ENCODE data around the gene G6PD.
A peak's percentile ranks its signal among the peaks of the same experiment; 100 is the strongest.
"Not testable (repeated sequence)": the region's sequence is repeated elsewhere in the genome, so short reads cannot be mapped to it uniquely, and the experiment has no call there.

Gene G6PD

GRCh38 chrX:154546354-154547244, at the start of gene G6PD:
Gene G6PD (minus strand): TSS chrX:154546846. CDS start chrX:154546155, 691 bp downstream.
- POLR2A ChIA-PET = no interaction called here
- DNase-seq (ENCODE audit: extremely low spot score) = peak; percentile 88

GRCh38 chrX:154595559-154596249, 49.1 kb upstream of the G6PD start:
- CTCF ChIA-PET = no interaction called here
- DNase-seq (ENCODE audit: extremely low spot score) = no peak
- no peak for TF ChIP-seq CTCF (IDR thresholded peaks at IDR 0.05; ENCODE audit: control extremely low read depth, extremely low read depth, low read depth, missing control alignments)
- POLR2A ChIA-PET = no interaction called here

More at GRCh38 chrX:154546354-154547244, at the start of gene G6PD:
- CTCF ChIA-PET = interaction anchor here (1.7 kb wide), 1 partner anchor 19 kb away, joined by 5 read pairs; no protein-coding TSS in a partner anchor
- no peak for TF ChIP-seq CTCF (IDR thresholded peaks at IDR 0.05; ENCODE audit: control extremely low read depth, extremely low read depth, low read depth, missing control alignments)

GRCh38 chrX:154594491-154594890, 47.8 kb upstream of the G6PD start:
- DNase-seq (ENCODE audit: extremely low spot score) = no peak
- TF ChIP-seq CTCF (IDR thresholded peaks at IDR 0.05; ENCODE audit: control extremely low read depth, extremely low read depth, low read depth, missing control alignments) = no peak
- CTCF ChIA-PET = no interaction called here
- POLR2A ChIA-PET = no interaction called here

GRCh38 chrX:154593201-154593600, 46.6 kb upstream of the G6PD start:
- ChIA-PET POLR2A (no interaction called here), CTCF (no interaction called here)
- no peak for TF ChIP-seq CTCF (IDR thresholded peaks at IDR 0.05; ENCODE audit: control extremely low read depth, extremely low read depth, low read depth, missing control alignments)
- no peak for DNase-seq (ENCODE audit: extremely low spot score)

- POLR2A ChIA-PET = no interaction called here
- no peak for DNase-seq (ENCODE audit: extremely low spot score)
- TF ChIP-seq CTCF (IDR thresholded peaks at IDR 0.05; ENCODE audit: control extremely low read depth, extremely low read depth, low read depth, missing control alignments) = no peak
- CTCF ChIA-PET = no interaction called here
Measured at GRCh38 chrX:154592505-154592904, 45.9 kb upstream of the G6PD start.

GRCh38 chrX:154590415-154590814, 43.8 kb upstream of the G6PD start:
- CTCF ChIA-PET; DNase-seq (ENCODE audit: extremely low spot score); POLR2A ChIA-PET: not testable (repeated sequence)

- DNase-seq (ENCODE audit: extremely low spot score); POLR2A ChIA-PET; CTCF ChIA-PET: not testable (repeated sequence)
Measured at GRCh38 chrX:154584585-154585183, 38.0 kb upstream of the G6PD start, which contains the start of gene CTAG1A. Gene CTAG1A (plus strand): TSS chrX:154585133. CDS start chrX:154585207, 74 bp downstream.

GRCh38 chrX:154582994-154583393, 36.3 kb upstream of the G6PD start:
- CTCF ChIA-PET; DNase-seq (ENCODE audit: extremely low spot score); POLR2A ChIA-PET: not testable (repeated sequence)

GRCh38 chrX:154575076-154575475, 28.4 kb upstream of the G6PD start:
- POLR2A ChIA-PET; CTCF ChIA-PET; DNase-seq (ENCODE audit: extremely low spot score): not testable (repeated sequence)

GRCh38 chrX:154573061-154573460, 26.4 kb upstream of the G6PD start:
- CTCF ChIA-PET; POLR2A ChIA-PET; DNase-seq (ENCODE audit: extremely low spot score): not testable (repeated sequence)

- CTCF ChIA-PET; DNase-seq (ENCODE audit: extremely low spot score); POLR2A ChIA-PET: not testable (repeated sequence)
Measured at GRCh38 chrX:154570361-154570760, 23.7 kb upstream of the G6PD start.

All from GM10248 (cell line).